GM12801 (cell line): ENCODE data around the gene KLK4.

Experiments used
- CTCF ChIP-seq: IDR thresholded peaks from one replicate; pipeline ENCODE4 v1.5.1; 2011; ENCODE audit warnings: control low read depth; ENCODE audit not compliant: insufficient read length; ENCODE audit errors: extremely low read depth

Gene KLK4

GRCh38 chr19:50912102-50912599 lies 956 bp upstream of the KLK4 start:
- no peak for TF ChIP-seq CTCF

GRCh38 chr19:50910722-50911121 lies 473 bp downstream of the KLK4 start:
- TF ChIP-seq CTCF, result no peak

- TF ChIP-seq CTCF, result no peak
Measured at GRCh38 chr19:50909240-50910070, 1.7 kb downstream of the KLK4 start.

- no peak for TF ChIP-seq CTCF
Measured at GRCh38 chr19:50908336-50908735, 2.9 kb downstream of the KLK4 start.

- no peak for TF ChIP-seq CTCF
Measured at GRCh38 chr19:50906217-50906616, 5.0 kb downstream of the KLK4 start.

- TF ChIP-seq CTCF, result no peak
Measured at GRCh38 chr19:50902640-50903039, 8.6 kb downstream of the KLK4 start.

- TF ChIP-seq CTCF, result no peak
Measured at GRCh38 chr19:50899569-50899968, 11.6 kb downstream of the KLK4 start.
